H1 (cell line): Measurements from ENCODE around the gene LIN37.

ENCODE experiments used
- HDAC2 ChIP-seq, 2 experiments: fragments of 300-600 bp in 1 of 2; sonication (generic) in 1 of 2; IDR thresholded peaks; 2 replicates each; pipeline ENCODE4 v1.6.1; 2011 to 2012; ENCODE audit warnings: low read depth in 2 of 2, low read length in 2 of 2, mild to moderate bottlenecking in 2 of 2, moderate library complexity in 2 of 2, borderline replicate concordance in 1 of 2, inconsistent platforms in 1 of 2
- POLR2AphosphoS5 ChIP-seq: IDR thresholded peaks from 2 replicates; pipeline ENCODE4 v1.6.1; 2011; ENCODE audit warnings: low read depth, low read length
- RFX5 ChIP-seq: IDR thresholded peaks from 2 replicates; pipeline ENCODE4 v1.6.1; 2011; ENCODE audit warnings: low read depth, low read length, improper control_type of control experiment, borderline replicate concordance
- SIN3A ChIP-seq, 2 experiments: IDR thresholded peaks in 1 of 2; conservative IDR thresholded peaks in 1 of 2; 2 replicates each; pipeline ENCODE4 v1.6.1; 2011 to 2012; ENCODE audit warnings: low read length in 2 of 2, improper control_type of control experiment in 1 of 2, low read depth in 1 of 2, mild to moderate bottlenecking in 1 of 2
- TF ChIP-seq, protein P1 (sequence below), 3 experiments: IDR thresholded peaks; 1 replicate in 2 of 3; 2 replicates in 1 of 3; pipeline versions ENCODE4 v1.5.1 to v1.6.1; 2011; ENCODE audit warnings: low read length in 3 of 3, mild to moderate bottlenecking in 3 of 3, inconsistent platforms in 2 of 3, low read depth in 1 of 3, moderate library complexity in 1 of 3; ENCODE audit not compliant: insufficient read depth in 1 of 3; ENCODE audit errors: control extremely low read depth in 1 of 3
- TF ChIP-seq, protein P2 (sequence below): IDR thresholded peaks from 2 replicates; pipeline ENCODE4 v1.6.1; 2012; ENCODE audit warnings: low read length, inconsistent platforms

DNA sequence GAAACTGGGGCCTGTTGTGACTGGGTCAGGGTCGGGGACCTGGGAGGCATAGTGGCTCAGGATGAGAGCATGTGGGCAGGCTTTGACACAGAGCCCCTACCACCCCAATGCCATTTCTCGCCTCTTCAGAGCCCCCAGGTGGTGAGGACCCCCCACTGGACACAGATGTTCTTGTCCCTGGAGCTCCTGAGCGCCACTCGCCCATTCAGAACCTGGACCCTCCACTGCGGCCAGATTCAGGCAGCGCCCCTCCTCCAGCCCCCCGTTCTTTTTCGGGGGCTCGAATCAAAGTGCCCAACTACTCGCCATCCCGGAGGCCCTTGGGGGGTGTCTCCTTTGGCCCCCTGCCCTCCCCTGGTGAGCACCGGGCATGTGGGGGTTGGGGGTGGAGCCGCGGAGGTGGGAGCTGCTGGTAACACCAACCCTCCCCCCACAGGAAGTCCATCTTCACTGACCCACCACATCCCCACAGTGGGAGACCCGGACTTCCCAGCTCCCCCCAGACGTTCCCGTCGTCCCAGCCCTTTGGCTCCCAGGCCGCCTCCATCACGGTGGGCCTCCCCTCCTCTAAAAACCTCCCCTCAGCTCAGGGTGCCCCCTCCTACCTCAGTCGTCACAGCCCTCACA, 16.5 kb upstream of the LIN37 start:
- no peak for TF ChIP-seq HDAC2 (IDR thresholded peaks at IDR 0.05; ENCODE audit: borderline replicate concordance in 1 of 2, low read depth in 2 of 2, low read length in 2 of 2)
- TF ChIP-seq, protein P1, sequence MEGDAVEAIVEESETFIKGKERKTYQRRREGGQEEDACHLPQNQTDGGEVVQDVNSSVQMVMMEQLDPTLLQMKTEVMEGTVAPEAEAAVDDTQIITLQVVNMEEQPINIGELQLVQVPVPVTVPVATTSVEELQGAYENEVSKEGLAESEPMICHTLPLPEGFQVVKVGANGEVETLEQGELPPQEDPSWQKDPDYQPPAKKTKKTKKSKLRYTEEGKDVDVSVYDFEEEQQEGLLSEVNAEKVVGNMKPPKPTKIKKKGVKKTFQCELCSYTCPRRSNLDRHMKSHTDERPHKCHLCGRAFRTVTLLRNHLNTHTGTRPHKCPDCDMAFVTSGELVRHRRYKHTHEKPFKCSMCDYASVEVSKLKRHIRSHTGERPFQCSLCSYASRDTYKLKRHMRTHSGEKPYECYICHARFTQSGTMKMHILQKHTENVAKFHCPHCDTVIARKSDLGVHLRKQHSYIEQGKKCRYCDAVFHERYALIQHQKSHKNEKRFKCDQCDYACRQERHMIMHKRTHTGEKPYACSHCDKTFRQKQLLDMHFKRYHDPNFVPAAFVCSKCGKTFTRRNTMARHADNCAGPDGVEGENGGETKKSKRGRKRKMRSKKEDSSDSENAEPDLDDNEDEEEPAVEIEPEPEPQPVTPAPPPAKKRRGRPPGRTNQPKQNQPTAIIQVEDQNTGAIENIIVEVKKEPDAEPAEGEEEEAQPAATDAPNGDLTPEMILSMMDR (IDR thresholded peaks at IDR 0.05; ENCODE audit: control extremely low read depth in 1 of 3, insufficient read depth in 1 of 3, low read depth in 1 of 3, low read length in 3 of 3), result no peak
- TF ChIP-seq SIN3A (conservative IDR thresholded peaks at IDR 0.05 in 1 of 2, IDR thresholded peaks at IDR 0.05 in 1 of 2; ENCODE audit: low read depth in 1 of 2, low read length in 2 of 2), result no peak
- TF ChIP-seq RFX5, result no peak
- TF ChIP-seq, protein P2, sequence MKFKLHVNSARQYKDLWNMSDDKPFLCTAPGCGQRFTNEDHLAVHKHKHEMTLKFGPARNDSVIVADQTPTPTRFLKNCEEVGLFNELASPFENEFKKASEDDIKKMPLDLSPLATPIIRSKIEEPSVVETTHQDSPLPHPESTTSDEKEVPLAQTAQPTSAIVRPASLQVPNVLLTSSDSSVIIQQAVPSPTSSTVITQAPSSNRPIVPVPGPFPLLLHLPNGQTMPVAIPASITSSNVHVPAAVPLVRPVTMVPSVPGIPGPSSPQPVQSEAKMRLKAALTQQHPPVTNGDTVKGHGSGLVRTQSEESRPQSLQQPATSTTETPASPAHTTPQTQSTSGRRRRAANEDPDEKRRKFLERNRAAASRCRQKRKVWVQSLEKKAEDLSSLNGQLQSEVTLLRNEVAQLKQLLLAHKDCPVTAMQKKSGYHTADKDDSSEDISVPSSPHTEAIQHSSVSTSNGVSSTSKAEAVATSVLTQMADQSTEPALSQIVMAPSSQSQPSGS, result no peak
- TF ChIP-seq POLR2AphosphoS5, result no peak
